ENCODE results near the gene LRIT1.

- TF ChIP-seq GATA2 (IDR thresholded peaks at IDR 0.05; ENCODE audit: low read depth, low read length) (no peak), GATA3 (IDR thresholded peaks at IDR 0.05; ENCODE audit: low read depth, low read length) (no peak)
Measured at GRCh38 chr10:84221916-84222315, 19.4 kb downstream of the LRIT1 start.
